K562 (cell line): ENCODE measurements around the gene IZUMO4. TPM values are rescaled to one million over a fixed set of nuclear protein-coding genes. Genes with fewer than 3 reads are reported as not detected.

Source experiments
- CAMTA2 ChIP-seq: fragments of 250-450 bp; sonication (Bioruptor Pico); conservative IDR thresholded peaks from 2 replicates; pipeline ENCODE4 v1.5.1; 2022
- CBFA2T2 ChIP-seq: fragments of 450-650 bp; conservative IDR thresholded peaks from 2 replicates; pipeline ENCODE4 v1.6.1; 2017; ENCODE audit warnings: mild to moderate bottlenecking
- CBFB ChIP-seq: sonication (generic); formaldehyde crosslinking; IDR thresholded peaks from 2 replicates; pipeline ENCODE4 v1.4.0; 2020; ENCODE audit warnings: mild to moderate bottlenecking, missing genetic modification reagents
- DACH1 ChIP-seq: fragments of 450-650 bp; IDR thresholded peaks from 2 replicates; pipeline ENCODE4 v1.6.1; 2018; ENCODE audit not compliant: partially characterized antibody
- DNMT1 ChIP-seq: fragments of 450-650 bp; IDR thresholded peaks from 2 replicates; pipeline ENCODE4 v1.6.1; 2016; ENCODE audit warnings: antibody characterized with exemption, mild to moderate bottlenecking
- IRF9 ChIP-seq: fragments of 450-650 bp; IDR thresholded peaks from 2 replicates; pipeline ENCODE4 v1.6.1; 2016; ENCODE audit warnings: missing biosample characterization, missing genetic modification characterization
- LEF1 ChIP-seq: fragments of 450-650 bp; IDR thresholded peaks from 2 replicates; pipeline ENCODE4 v1.6.1; 2016; ENCODE audit warnings: mild to moderate bottlenecking
- MEF2D ChIP-seq: conservative IDR thresholded peaks from 2 replicates; pipeline ENCODE4 v1.6.1; 2016; ENCODE audit warnings: low read depth, missing genetic modification characterization, missing compliant biosample characterization
- MNT ChIP-seq, 2 experiments: fragments of 450-650 bp; conservative IDR thresholded peaks; 2 replicates each; pipeline ENCODE4 v1.6.1; 2017; ENCODE audit warnings: mild to moderate bottlenecking in 2 of 2, moderate library complexity in 2 of 2
- PHF21A ChIP-seq: fragments of 450-650 bp; IDR thresholded peaks from 2 replicates; pipeline ENCODE4 v1.6.1; 2017; ENCODE audit warnings: low read depth, borderline replicate concordance
- POLR2G ChIP-seq: fragments of 200-400 bp; formaldehyde crosslinking; IDR thresholded peaks from 2 replicates; pipeline ENCODE4 v1.6.1; 2017; ENCODE audit warnings: low read depth, mild to moderate bottlenecking, antibody characterized with exemption, low read length, moderate library complexity
- POLR3G ChIP-seq: IDR thresholded peaks from 2 replicates; pipeline ENCODE4 v1.6.1; 2011; ENCODE audit not compliant: insufficient read length, insufficient replicate concordance; ENCODE audit errors: extremely low read depth
- PTBP1 ChIP-seq: fragments of 200-400 bp; formaldehyde crosslinking; IDR thresholded peaks from 2 replicates; pipeline ENCODE4 v1.6.1; 2017; ENCODE audit warnings: low read depth, low read length
- RBM22 ChIP-seq: fragments of 200-400 bp; formaldehyde crosslinking; IDR thresholded peaks from 2 replicates; pipeline ENCODE4 v1.6.1; 2018; ENCODE audit warnings: low read length, low read depth; ENCODE audit not compliant: poor library complexity, severe bottlenecking
- SLC30A9 ChIP-seq: fragments of 250-450 bp; sonication (Bioruptor Pico); IDR thresholded peaks from 2 replicates; pipeline ENCODE4 v1.8.0; 2022; ENCODE audit warnings: mild to moderate bottlenecking, moderate library complexity
- SOX6 ChIP-seq: fragments of 450-650 bp; IDR thresholded peaks from 2 replicates; pipeline ENCODE4 v1.6.1; 2014; ENCODE audit warnings: mild to moderate bottlenecking
- SPI1 ChIP-seq: IDR thresholded peaks from 2 replicates; pipeline ENCODE4 v1.6.1; 2011; ENCODE audit warnings: low read depth, low read length, control low read depth, borderline replicate concordance
- TAF7 ChIP-seq: fragments of 450-650 bp; IDR thresholded peaks from 2 replicates; pipeline ENCODE4 v1.6.1; 2016; ENCODE audit warnings: missing genetic modification characterization, missing compliant biosample characterization
- polyA plus RNA-seq, 8 experiments: library from polyadenylated mRNA; depleted of rRNA in 4 of 8; stranded (reverse) in 5 of 8; unstranded in 3 of 8; fragments of >200 nt; fragmentation: Nextera tagmentation in 2 of 8; fragmentation: Illumina TruSeq in 1 of 8; extraction: Ambion mirVana in 2 of 8; extraction: Trizol in 1 of 8; gene quantifications; 2 replicates each; pipeline versions ENCODE4 v1.2.1 to v1.2.3, GENCODE V29; 2011 to 2014; ENCODE audit warnings: inconsistent platforms in 1 of 8, missing spikeins in 1 of 8
- total RNA-seq, 7 experiments: library from RNA; depleted of rRNA in 6 of 7; stranded (reverse); fragments of >200 nt in 6 of 7; fragmentation: Illumina TruSeq in 2 of 7; extraction: Trizol in 2 of 7; gene quantifications; 2 replicates each; pipeline versions ENCODE4 v1.2.1 to v1.2.3, GENCODE V29; 2011 to 2021; ENCODE audit warnings: low replicate concordance in 1 of 7
- TF ChIP-seq, protein P1 (sequence below): sonication (generic); formaldehyde crosslinking; IDR thresholded peaks from 2 replicates; pipeline ENCODE4 v1.8.0; 2022; ENCODE audit warnings: missing genetic modification reagents, mild to moderate bottlenecking, borderline replicate concordance
- TF ChIP-seq, protein P2 (sequence below): sonication (generic); formaldehyde crosslinking; IDR thresholded peaks from 2 replicates; pipeline ENCODE4 v1.8.0; 2023; ENCODE audit warnings: missing genetic modification reagents, mild to moderate bottlenecking, borderline replicate concordance

Gene IZUMO4
- total and polyA plus RNA-seq, 9 of the 15 experiments (the other 6 are each of a cell fraction or from before 2014, with no cell fraction given), result 0.07 to 3.9 (median 1.2) TPM

GRCh38 chr19:2059422-2060201 is 37.1 kb upstream of the IZUMO4 start (continued):
- TF ChIP-seq, protein P1, sequence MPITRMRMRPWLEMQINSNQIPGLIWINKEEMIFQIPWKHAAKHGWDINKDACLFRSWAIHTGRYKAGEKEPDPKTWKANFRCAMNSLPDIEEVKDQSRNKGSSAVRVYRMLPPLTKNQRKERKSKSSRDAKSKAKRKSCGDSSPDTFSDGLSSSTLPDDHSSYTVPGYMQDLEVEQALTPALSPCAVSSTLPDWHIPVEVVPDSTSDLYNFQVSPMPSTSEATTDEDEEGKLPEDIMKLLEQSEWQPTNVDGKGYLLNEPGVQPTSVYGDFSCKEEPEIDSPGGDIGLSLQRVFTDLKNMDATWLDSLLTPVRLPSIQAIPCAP (CRISPR knock-in tag), result no peak
- no peak for TF ChIP-seq PTBP1
- TF ChIP-seq MNT (conservative IDR thresholded peaks at IDR 0.05), result peak; percentile 78 to 85
- TF ChIP-seq CBFB (CRISPR knock-in tag), result peak; percentile 91
- peak; percentile 84 for TF ChIP-seq MEF2D (tag)
- TF ChIP-seq IRF9 (tag), result peak; percentile 88
- TF ChIP-seq CBFA2T2, result no peak; the same call in 1 of the 2 replicates
- no peak for TF ChIP-seq DNMT1
- TF ChIP-seq POLR2G, result peak; percentile 99
- TF ChIP-seq, protein P2, sequence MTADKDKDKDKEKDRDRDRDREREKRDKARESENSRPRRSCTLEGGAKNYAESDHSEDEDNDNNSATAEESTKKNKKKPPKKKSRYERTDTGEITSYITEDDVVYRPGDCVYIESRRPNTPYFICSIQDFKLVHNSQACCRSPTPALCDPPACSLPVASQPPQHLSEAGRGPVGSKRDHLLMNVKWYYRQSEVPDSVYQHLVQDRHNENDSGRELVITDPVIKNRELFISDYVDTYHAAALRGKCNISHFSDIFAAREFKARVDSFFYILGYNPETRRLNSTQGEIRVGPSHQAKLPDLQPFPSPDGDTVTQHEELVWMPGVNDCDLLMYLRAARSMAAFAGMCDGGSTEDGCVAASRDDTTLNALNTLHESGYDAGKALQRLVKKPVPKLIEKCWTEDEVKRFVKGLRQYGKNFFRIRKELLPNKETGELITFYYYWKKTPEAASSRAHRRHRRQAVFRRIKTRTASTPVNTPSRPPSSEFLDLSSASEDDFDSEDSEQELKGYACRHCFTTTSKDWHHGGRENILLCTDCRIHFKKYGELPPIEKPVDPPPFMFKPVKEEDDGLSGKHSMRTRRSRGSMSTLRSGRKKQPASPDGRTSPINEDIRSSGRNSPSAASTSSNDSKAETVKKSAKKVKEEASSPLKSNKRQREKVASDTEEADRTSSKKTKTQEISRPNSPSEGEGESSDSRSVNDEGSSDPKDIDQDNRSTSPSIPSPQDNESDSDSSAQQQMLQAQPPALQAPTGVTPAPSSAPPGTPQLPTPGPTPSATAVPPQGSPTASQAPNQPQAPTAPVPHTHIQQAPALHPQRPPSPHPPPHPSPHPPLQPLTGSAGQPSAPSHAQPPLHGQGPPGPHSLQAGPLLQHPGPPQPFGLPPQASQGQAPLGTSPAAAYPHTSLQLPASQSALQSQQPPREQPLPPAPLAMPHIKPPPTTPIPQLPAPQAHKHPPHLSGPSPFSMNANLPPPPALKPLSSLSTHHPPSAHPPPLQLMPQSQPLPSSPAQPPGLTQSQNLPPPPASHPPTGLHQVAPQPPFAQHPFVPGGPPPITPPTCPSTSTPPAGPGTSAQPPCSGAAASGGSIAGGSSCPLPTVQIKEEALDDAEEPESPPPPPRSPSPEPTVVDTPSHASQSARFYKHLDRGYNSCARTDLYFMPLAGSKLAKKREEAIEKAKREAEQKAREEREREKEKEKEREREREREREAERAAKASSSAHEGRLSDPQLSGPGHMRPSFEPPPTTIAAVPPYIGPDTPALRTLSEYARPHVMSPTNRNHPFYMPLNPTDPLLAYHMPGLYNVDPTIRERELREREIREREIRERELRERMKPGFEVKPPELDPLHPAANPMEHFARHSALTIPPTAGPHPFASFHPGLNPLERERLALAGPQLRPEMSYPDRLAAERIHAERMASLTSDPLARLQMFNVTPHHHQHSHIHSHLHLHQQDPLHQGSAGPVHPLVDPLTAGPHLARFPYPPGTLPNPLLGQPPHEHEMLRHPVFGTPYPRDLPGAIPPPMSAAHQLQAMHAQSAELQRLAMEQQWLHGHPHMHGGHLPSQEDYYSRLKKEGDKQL, result no peak
- peak; percentile 62; the same call in 1 of the 2 replicates for TF ChIP-seq PHF21A
- no peak for TF ChIP-seq POLR3G
- TF ChIP-seq CAMTA2, result peak; percentile 36; the same call in 1 of the 2 replicates
- TF ChIP-seq DACH1, result no peak
- 0 out of 2 replicates have a peak, but pooled peaks have one; percentile 2 for TF ChIP-seq SPI1
- peak; percentile 78 for TF ChIP-seq LEF1
- no peak for TF ChIP-seq SLC30A9 (CRISPR knock-in tag)
- peak; percentile 67 for TF ChIP-seq SOX6
- no peak; the same call in none of the 2 replicates for TF ChIP-seq TAF7 (tag)
- peak; percentile 93 for TF ChIP-seq RBM22
